GM19035 (cell line): ENCODE data around the gene A4GNT.
A peak's percentile ranks its signal among the peaks of the same experiment; 100 is the strongest.
"Not testable (repeated sequence)": the region's sequence is repeated elsewhere in the genome, so short reads cannot be mapped to it uniquely, and the experiment has no call there.

Source experiments
- ATAC-seq: cut with Tn5 transposase; IDR thresholded peaks from one replicate; pipeline ENCODE4 v1.9.1; 2021; ENCODE audit not compliant: unreplicated experiment

The A4GNT gene

GRCh38 chr3:138119423-138119766 lies 12.8 kb downstream of the A4GNT start:
- no peak for ATAC-seq

DNA sequence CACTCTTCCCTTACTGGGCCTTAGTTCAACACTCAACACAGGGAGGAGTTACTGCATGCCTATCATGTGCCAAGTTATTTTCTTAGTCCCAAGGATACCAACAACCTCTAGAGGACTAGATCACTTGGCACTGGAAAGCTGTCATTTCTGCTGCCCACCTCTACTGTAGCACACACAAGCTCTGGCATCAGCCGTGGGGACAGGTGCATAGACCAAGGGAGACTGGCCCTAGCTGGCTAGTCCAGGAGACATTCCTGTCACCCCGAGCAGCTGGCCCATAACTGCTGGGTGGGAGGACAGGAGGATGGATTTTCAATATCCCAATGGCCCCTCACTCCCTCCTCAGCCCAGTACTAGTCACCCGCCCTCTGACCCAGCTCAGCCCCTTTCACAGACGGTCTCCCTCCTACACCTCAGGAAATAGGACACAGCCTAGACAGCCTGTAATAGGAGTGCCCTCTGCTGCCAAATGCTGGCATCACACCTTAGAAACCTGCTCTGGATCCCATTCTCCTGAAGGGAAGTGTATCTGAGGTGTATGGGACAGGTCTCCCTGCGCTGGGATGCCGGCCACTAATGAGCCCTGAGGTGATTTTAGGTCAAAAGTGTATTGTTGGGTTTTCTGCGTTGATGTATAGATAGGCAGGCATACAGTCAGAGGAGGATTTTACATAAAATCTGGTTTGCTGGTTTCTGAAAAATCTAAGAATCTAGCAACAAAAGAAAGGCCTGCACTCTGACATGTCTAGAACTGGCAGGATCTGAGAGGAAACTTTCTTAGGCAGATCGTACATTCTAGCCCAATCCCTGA lies 13.4 kb downstream of the A4GNT start:
- peak; percentile 66 for ATAC-seq

- peak; percentile 87 for ATAC-seq
Observed at GRCh38 chr3:138114988-138115971, 16.9 kb downstream of the A4GNT start, which contains the start of gene DZIP1L. Gene DZIP1L (minus strand): TSS chr3:138115608. CDS start chr3:138103971, 11,637 bp downstream.

DNA sequence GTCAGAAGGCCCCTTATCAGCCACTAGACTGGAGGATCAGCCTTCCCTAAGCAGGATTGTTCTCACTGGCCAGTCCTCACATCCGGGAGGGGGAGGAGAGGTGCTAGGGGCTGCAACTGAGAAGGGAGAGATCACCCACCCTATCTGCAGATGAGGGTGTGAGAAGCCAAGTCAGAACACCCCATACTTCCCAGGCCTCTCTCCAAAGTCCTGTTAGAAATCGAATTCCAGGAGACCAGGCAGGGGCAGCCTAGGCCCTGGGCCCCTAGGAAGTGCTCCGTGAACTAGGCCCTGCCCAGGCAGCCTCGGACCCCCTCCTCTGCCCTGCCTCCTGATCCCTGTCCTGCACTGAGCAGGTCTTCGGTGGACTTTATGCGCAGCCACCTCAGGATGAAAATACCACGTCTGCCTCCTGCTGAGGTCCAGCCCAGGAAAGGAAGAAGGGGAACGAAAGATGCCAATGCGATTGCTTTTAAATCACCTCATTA lies 17.7 kb downstream of the A4GNT start:
- ATAC-seq, result no peak

DNA sequence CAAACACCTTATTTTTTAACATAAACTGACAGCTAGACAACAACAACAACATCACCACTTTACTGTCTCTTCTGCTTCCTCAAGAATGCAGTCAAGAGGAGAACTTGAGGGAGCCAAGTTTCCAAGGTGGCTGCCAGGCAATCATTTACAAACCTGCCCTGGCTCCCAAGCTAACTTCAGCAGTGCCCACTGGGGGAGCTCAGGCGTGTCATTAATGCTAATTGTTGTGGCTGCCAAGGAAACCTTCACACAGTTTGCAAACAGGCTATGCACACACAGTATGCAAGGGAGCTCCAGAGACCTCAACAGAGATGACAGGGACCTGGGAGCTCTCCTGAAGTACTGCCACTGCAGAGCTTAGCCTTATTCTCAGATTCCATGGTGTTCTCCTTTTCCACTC lies 18.9 kb downstream of the A4GNT start:
- no peak for ATAC-seq

DNA sequence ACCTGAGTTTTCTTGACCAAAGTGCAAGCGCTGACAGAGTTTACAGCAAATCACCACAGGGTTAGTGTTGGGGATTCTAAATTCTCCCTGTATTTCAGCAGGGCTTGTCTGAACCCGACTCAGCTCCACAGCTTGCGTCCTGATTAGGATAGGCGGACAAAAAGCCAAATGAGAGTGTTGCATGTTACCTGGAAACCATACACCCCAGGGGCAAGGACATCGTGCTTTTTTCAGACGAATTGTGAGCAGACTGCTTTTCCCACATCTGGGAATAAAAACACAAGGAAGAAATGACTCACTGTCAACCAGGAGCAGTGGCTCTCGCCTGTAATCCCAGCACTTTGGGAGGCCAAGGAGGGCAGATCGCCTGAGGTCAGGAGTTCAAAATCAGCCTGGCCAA lies 19.8 kb downstream of the A4GNT start:
- ATAC-seq, result no peak

DNA sequence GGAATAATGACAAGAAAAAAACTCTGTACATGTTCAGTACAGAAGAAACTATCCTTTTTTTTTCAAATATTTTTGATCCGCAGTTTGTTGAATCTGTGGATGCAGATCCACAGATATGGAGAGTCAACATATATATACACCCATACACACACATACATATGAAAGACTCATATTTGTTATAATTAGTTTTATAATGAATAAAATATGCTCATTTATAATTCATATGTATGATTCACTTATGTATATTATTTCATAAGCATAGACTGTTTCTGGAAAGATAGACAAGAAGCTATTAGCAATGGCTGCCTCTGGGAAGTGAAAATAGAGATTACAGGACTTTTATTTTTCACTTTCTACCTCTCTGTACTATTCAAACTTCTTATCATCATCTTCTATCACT lies 26.6 kb downstream of the A4GNT start:
- no peak for ATAC-seq

DNA sequence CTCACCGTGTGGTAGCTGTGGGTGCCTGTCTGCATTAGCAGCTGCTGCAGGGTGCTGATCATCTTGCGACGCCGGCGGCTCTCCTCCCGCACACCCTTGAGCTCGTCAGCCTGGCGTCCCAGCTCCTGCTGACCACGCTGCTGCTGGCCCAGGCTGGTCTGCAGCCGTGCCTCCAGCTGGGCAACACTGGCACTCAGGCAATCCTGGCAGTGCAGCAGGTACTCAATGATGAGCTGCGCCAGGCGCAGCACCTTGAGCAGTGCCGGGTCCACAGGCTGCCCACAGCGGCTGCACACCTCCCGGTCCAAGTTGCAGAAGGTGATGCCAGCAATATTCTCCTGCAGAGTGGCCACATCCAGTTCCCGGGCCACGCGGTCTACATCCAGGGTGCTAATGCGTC lies 28.7 kb downstream of the A4GNT start:
- no peak for ATAC-seq

DNA sequence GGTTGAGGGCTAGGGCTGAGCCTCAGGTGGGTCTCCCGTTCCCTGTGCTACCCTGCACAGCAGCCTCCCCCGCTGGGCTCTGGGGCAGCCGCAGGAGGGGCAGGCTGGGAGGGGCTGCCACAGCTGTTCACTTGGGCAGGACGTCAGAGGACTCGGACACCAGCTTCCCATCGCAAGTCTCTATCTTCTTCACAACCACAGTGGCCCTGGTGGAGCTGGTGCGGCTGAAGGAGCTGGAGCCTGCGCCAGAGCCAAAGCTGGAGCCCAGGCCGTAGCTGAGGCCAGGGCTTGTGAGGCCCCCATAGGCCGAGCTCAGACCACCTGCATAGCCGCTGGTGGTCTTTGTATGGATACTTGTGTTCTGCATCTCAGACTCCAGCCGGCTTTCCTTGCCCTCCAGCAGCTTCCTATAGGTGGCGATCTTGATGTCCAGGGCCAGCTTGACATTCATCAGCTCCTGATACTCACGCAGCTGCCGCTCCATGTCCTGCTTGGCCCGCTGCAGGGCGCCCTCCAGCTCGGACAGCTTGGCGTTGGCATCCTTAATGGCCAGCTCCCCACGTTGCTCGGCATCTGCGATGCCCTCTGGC lies 30.7 kb downstream of the A4GNT start:
- ATAC-seq, result not testable (repeated sequence)

DNA sequence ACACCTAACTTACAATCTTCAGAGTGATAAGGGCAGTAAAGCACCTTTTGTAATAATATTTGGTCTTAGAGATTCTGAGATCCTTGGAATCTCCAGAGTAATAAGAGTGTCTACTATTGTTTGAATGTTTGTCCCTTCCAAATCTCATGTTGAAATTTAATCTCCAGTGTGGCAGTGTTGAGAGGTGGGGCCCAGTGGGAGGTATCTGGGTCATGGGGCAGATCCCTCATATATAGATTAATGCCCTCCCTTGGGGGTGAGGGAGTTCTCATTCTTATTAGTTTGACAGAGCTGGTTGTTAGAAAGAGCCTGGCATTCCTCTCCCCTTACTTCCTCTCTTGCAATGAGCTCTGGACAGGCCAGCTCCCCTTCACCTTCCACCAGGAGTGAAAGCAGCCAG lies 32.8 kb downstream of the A4GNT start:
- ATAC-seq, result no peak

GRCh38 chr3:138097192-138098172 lies 34.7 kb downstream of the A4GNT start:
- ATAC-seq, result no peak

DNA sequence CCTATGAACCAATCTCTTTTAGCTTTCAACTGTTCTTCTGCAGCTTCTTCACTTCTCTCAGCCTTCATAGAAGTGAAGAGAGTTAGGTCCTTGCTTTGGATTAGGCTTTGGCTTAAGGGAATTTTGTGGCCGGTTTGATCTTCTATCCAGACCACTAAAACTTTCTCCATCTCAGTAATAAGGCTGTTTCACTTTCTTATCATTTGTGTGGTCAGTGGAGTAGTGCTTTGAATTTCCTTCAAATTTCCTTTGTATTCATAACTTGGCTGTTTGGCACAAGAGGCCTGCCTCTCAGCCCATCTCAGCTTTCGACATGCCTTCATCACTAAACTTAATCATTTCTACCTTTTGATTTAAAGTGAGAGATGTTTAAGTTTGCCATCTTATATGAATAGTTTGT lies 38.5 kb downstream of the A4GNT start:
- ATAC-seq, result no peak

GRCh38 chr3:138092023-138092422 lies 40.2 kb downstream of the A4GNT start:
- no peak for ATAC-seq

DNA sequence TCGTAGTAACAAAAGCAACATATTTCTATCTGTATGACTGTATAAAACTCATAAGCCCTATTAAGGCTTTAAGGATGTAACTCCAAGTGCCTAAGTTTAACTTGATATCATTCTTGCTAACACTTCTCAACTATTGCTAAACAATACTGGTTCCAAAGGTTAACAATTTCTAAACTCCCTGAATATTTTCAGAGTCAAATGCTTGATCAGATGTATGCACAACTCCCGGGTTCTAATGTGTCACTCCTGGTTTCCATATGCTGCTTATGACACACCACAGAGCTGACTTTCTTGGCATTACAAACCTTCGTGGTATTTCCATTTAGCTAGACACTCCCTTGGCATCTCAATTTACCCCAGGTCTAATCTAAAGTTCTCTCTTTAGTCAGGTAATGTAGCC lies 43.1 kb downstream of the A4GNT start:
- ATAC-seq, result no peak

DNA sequence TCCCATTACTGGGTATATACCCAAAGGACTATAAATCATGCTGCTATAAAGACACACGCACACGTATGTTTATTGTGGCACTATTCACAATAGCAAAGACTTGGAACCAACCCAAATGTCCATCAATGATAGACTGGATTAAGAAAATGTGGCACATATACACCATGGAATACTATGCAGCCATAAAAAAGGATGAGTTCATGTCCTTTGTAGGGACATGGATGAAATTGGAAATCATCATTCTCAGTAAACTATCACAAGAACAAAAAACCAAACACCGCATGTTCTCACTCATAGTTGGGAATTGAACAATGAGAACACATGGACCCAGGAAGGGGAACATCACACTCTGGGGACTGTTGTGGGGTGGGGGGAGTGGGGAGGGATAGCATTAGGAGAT lies 46.4 kb downstream of the A4GNT start:
- not testable (repeated sequence) for ATAC-seq

GRCh38 chr3:138084196-138084595 lies 48.0 kb downstream of the A4GNT start:
- ATAC-seq, result no peak

- no peak for ATAC-seq
Observed at GRCh38 chr3:138082992-138083386, 49.2 kb downstream of the A4GNT start.

- ATAC-seq, result no peak
Observed at GRCh38 chr3:138082085-138082991, 49.9 kb downstream of the A4GNT start.
